Measurements from ENCODE around the gene PTPN2.

GRCh38 chr18:12767580-12768155 is 116.4 kb downstream of the PTPN2 start:
- TF ChIP-seq CTCF (IDR thresholded peaks at IDR 0.05): no peak
- TF ChIP-seq POLR2A (IDR thresholded peaks at IDR 0.05): no peak
